NCI-H524 treated with DMSO at 0.1 percent for 48 hours (cell line): Measurements from ENCODE around the gene SPON2.

Source experiments
- DNase-seq: peaks from one replicate; lab custom pipeline; 2025; lab: John Stamatoyannopoulos, UW

The SPON2 gene

GRCh38 chr4:1172971-1173757 lies 781 bp upstream of the SPON2 start:
- no peak for DNase-seq

- no peak for DNase-seq
These were observed 814 bp downstream of the SPON2 start for GRCh38 chr4:1171311-1172227.

GRCh38 chr4:1170976-1171310 lies 1.4 kb downstream of the SPON2 start:
- no peak for DNase-seq

GRCh38 chr4:1170156-1170975 lies 2.0 kb downstream of the SPON2 start:
- DNase-seq, result no peak

- DNase-seq, result no peak
These were observed 2.7 kb downstream of the SPON2 start for GRCh38 chr4:1169691-1170096.

- DNase-seq, result no peak
These were observed 3.2 kb downstream of the SPON2 start for GRCh38 chr4:1169171-1169671.

- DNase-seq, result no peak
These were observed 3.9 kb downstream of the SPON2 start for GRCh38 chr4:1168191-1169101.

GRCh38 chr4:1167244-1167949 lies 5.0 kb downstream of the SPON2 start:
- peak; percentile 63 for DNase-seq

GRCh38 chr4:1166509-1167243 lies 5.7 kb downstream of the SPON2 start:
- no peak for DNase-seq

- no peak for DNase-seq
These were observed 7.3 kb downstream of the SPON2 start for GRCh38 chr4:1164956-1165545.

- DNase-seq, result no peak
These were observed 7.9 kb downstream of the SPON2 start for GRCh38 chr4:1164444-1164843.

- DNase-seq, result no peak
These were observed 8.3 kb downstream of the SPON2 start for GRCh38 chr4:1164040-1164439.

GRCh38 chr4:1160351-1160750 lies 12.0 kb downstream of the SPON2 start:
- no peak for DNase-seq

- no peak for DNase-seq
These were observed 16.3 kb downstream of the SPON2 start for GRCh38 chr4:1156069-1156468.

- DNase-seq, result no peak
These were observed 17.1 kb downstream of the SPON2 start for GRCh38 chr4:1155314-1155713.

- DNase-seq, result no peak
These were observed 17.7 kb downstream of the SPON2 start for GRCh38 chr4:1154523-1155182.

GRCh38 chr4:1154126-1154522 lies 18.3 kb downstream of the SPON2 start:
- no peak for DNase-seq

GRCh38 chr4:1153567-1154090 lies 18.8 kb downstream of the SPON2 start:
- DNase-seq, result no peak

GRCh38 chr4:1152290-1152689 lies 20.1 kb downstream of the SPON2 start:
- DNase-seq, result no peak
